ENCODE results near the gene NEDD9.

- no peak for TF ChIP-seq CTCF (IDR thresholded peaks at IDR 0.05)
- TF ChIP-seq POLR2AphosphoS5 (IDR thresholded peaks at IDR 0.05; ENCODE audit: low read depth, low read length): no peak
These were observed 21.1 kb upstream of the NEDD9 start for GRCh38 chr6:11253594-11253993.
